ENCODE data around the gene PIK3R5. TPM values are rescaled to one million over a fixed set of nuclear protein-coding genes. Genes with fewer than 3 reads are reported as not detected.

Gene PIK3R5
- total RNA-seq, 1 experiment from 2014 or later, result 2.5 TPM

GRCh38 chr17:8872036-8872704 is 93.3 kb downstream of the PIK3R5 start (continued):
- TF ChIP-seq CEBPB (IDR thresholded peaks at IDR 0.05; ENCODE audit: low read depth), result no peak
- TF ChIP-seq ZNF274 (IDR thresholded peaks at IDR 0.05; ENCODE audit: low read depth, low read length), result no peak
- no peak for TF ChIP-seq SRF (IDR thresholded peaks at IDR 0.05; ENCODE audit: low read depth)

- no peaks in the 10 kb centered on the region for H3K9me3 ChIP-seq (ENCODE audit: control insufficient read depth in 1 of 2, insufficient read depth in 1 of 2, low read depth in 1 of 2, low read length in 2 of 2)
- TF ChIP-seq EZH2phosphoT487 (IDR thresholded peaks at IDR 0.05; ENCODE audit: borderline replicate concordance), result no peak
- ChIA-PET RAD21 (ENCODE audit: low non-redundant PET in 1 of 2, low total read pairs in 2 of 2, uncharacterized antibody in 2 of 2, unreplicated experiment in 2 of 2) (no interaction called here), CTCF (no interaction called here), POLR2A (interaction anchor here (0.5 kb wide), 1 partner anchor 623 kb away, joined by 3 read pairs; the partner anchor contains the start of gene CTC1)
- no peaks in the 10 kb centered on the region for H3K36me3 ChIP-seq (ENCODE audit: control insufficient read depth in 1 of 2, insufficient read depth in 2 of 2, low read length in 2 of 2)
- peaks cover 21% of the 10 kb centered on the region for H3K27me3 ChIP-seq (ENCODE audit: insufficient read depth, low read length)
- intact Hi-C loops (cut with micrococcal nuclease), result no loop called here
- no peak overlapping the region for H2AFZ ChIP-seq (ENCODE audit: low read depth, low read length, poor library complexity, severe bottlenecking)
- H3K9me2 ChIP-seq (ENCODE audit: insufficient read depth), result no peaks in the 10 kb centered on the region
- DNase-seq (ENCODE audit: low read depth, low spot score), result no peak
- no TSS peak for BruUV-seq (replicated peaks)
- no peak overlapping the region for H3K9ac ChIP-seq (ENCODE audit: low read length)
- no peaks in the 10 kb centered on the region for H3K79me2 ChIP-seq (ENCODE audit: insufficient read depth, low read length)
- no peaks in the 10 kb centered on the region for H3K4me1 ChIP-seq (ENCODE audit: control insufficient read depth in 1 of 2, insufficient read depth in 2 of 2, low read length in 2 of 2)
- no peaks in the 10 kb centered on the region for H4K20me1 ChIP-seq (ENCODE audit: insufficient read depth)
- H3K4me2 ChIP-seq (ENCODE audit: low read length), result no peak overlapping the region
- H3K4me3 ChIP-seq (replicated peaks in 1 of 2; ENCODE audit: low read depth in 1 of 2, low read length in 2 of 2), result no peak overlapping the region
- ATAC-seq, result no peak
- H3K27ac ChIP-seq (ENCODE audit: low read depth, low read length), result no peak overlapping the region
Observed at GRCh38 chr17:8871081-8871581, 94.4 kb downstream of the PIK3R5 start.

- no TSS peak for BruUV-seq (replicated peaks)
- H3K9me3 ChIP-seq (ENCODE audit: control insufficient read depth in 1 of 2, insufficient read depth in 1 of 2, low read depth in 1 of 2, low read length in 2 of 2), result no peaks in the 10 kb centered on the region
- CTCF ChIA-PET, result no interaction called here
- H3K79me2 ChIP-seq (ENCODE audit: insufficient read depth, low read length), result no peaks in the 10 kb centered on the region
- no peak overlapping the region for H3K9ac ChIP-seq (ENCODE audit: low read length)
- no peaks in the 10 kb centered on the region for H4K20me1 ChIP-seq (ENCODE audit: insufficient read depth)
- no peak overlapping the region for H3K27ac ChIP-seq (ENCODE audit: low read depth, low read length)
- H2AFZ ChIP-seq (ENCODE audit: low read depth, low read length, poor library complexity, severe bottlenecking), result no peak overlapping the region
- intact Hi-C loops (cut with micrococcal nuclease), result no loop called here
- H3K4me3 ChIP-seq (replicated peaks in 1 of 2; ENCODE audit: low read depth in 1 of 2, low read length in 2 of 2), result no peak overlapping the region
- RAD21 ChIA-PET (ENCODE audit: low non-redundant PET in 1 of 2, low total read pairs in 2 of 2, uncharacterized antibody in 2 of 2, unreplicated experiment in 2 of 2), result no interaction called here
- no peaks in the 10 kb centered on the region for H3K4me1 ChIP-seq (ENCODE audit: control insufficient read depth in 1 of 2, insufficient read depth in 2 of 2, low read length in 2 of 2)
- ATAC-seq (no peak), DNase-seq (ENCODE audit: low read depth, low spot score) (no peak)
- H3K36me3 ChIP-seq (ENCODE audit: control insufficient read depth in 1 of 2, insufficient read depth in 2 of 2, low read length in 2 of 2), result no peaks in the 10 kb centered on the region
- no peaks in the 10 kb centered on the region for H3K9me2 ChIP-seq (ENCODE audit: insufficient read depth)
- POLR2A ChIA-PET, result no interaction called here
- peaks cover 21% of the 10 kb centered on the region for H3K27me3 ChIP-seq (ENCODE audit: insufficient read depth, low read length)
- no peak overlapping the region for H3K4me2 ChIP-seq (ENCODE audit: low read length)
- TF ChIP-seq EZH2phosphoT487 (IDR thresholded peaks at IDR 0.05; ENCODE audit: borderline replicate concordance) (no peak), CBX3 (IDR thresholded peaks at IDR 0.05; ENCODE audit: low read depth) (no peak), POLR2AphosphoS5 (IDR thresholded peaks at IDR 0.05; ENCODE audit: low read depth, low read length) (no peak), SIN3A (IDR thresholded peaks at IDR 0.05; ENCODE audit: low read depth) (no peak), ZFX (IDR thresholded peaks at IDR 0.05) (no peak), RAD21 (IDR thresholded peaks at IDR 0.05; ENCODE audit: low read depth) (no peak), MAX (IDR thresholded peaks at IDR 0.05) (no peak), SRF (IDR thresholded peaks at IDR 0.05; ENCODE audit: low read depth) (no peak), EGR1 (IDR thresholded peaks at IDR 0.05; ENCODE audit: low read depth) (no peak), ZNF274 (IDR thresholded peaks at IDR 0.05; ENCODE audit: low read depth, low read length) (no peak), CTCF (IDR thresholded peaks at IDR 0.05 in 2 of 3, conservative IDR thresholded peaks at IDR 0.05 in 1 of 3; ENCODE audit: borderline replicate concordance in 1 of 3, insufficient read depth in 1 of 3, low read depth in 2 of 3, low read length in 2 of 3) (no peak), FOSL1 (IDR thresholded peaks at IDR 0.05; ENCODE audit: low read depth) (no peak), YY1 (IDR thresholded peaks at IDR 0.05; ENCODE audit: extremely low read depth, insufficient replicate concordance, low read depth, low read length) (no peak), POLR2A (IDR thresholded peaks at IDR 0.05; ENCODE audit: borderline replicate concordance, extremely low read depth, insufficient read depth, insufficient read length) (no peak)
Observed at GRCh38 chr17:8870406-8871040, 95.0 kb downstream of the PIK3R5 start.

Data from HCT116 (cell line).